ENCODE measurements around the gene CAMK1D. TPM values are rescaled to one million over a fixed set of nuclear protein-coding genes. Genes with fewer than 3 reads are reported as not detected.
A peak's percentile ranks its signal among the peaks of the same experiment; 100 is the strongest.

CAMK1D gene
- total RNA-seq, 3 donors from 2014 or later: 20.6 to 48.5 (median 32.8) TPM

GRCh38 chr10:12319076-12319475, 30.3 kb upstream of the CAMK1D start:
- DNase-seq (no peak), ATAC-seq (no peak)
- intact Hi-C loops (cut with DNase I, micrococcal nuclease): no loop called here
- TF ChIP-seq CTCF (IDR thresholded peaks at IDR 0.05): no peak
- Histone ChIP-seq H3K4me3 (no peak overlapping the region), H3K36me3 (ENCODE audit: low read depth) (no peaks in the 10 kb centered on the region), H3K4me1 (ENCODE audit: low read depth) (no peaks in the 10 kb centered on the region), H3K9me3 (no peaks in the 10 kb centered on the region)

GRCh38 chr10:12320892-12321291, 28.5 kb upstream of the CAMK1D start:
- Histone ChIP-seq H3K4me1 (ENCODE audit: low read depth) (no peaks in the 10 kb centered on the region), H3K9me3 (no peaks in the 10 kb centered on the region), H3K4me3 (no peak overlapping the region), H3K36me3 (ENCODE audit: low read depth) (no peaks in the 10 kb centered on the region)
- DNase-seq (no peak), ATAC-seq (no peak)
- intact Hi-C loops (cut with DNase I, micrococcal nuclease): no loop called here
- no peak for TF ChIP-seq CTCF (IDR thresholded peaks at IDR 0.05)

GRCh38 chr10:12321641-12322040, 27.7 kb upstream of the CAMK1D start:
- DNase-seq (peak in 1 of 3 donors; percentile 19), ATAC-seq (peak; percentile 62)
- Histone ChIP-seq H3K4me3 (no peak overlapping the region), H3K4me1 (ENCODE audit: low read depth) (peaks cover 3% of the 10 kb centered on the region), H3K9me3 (no peaks in the 10 kb centered on the region), H3K36me3 (ENCODE audit: low read depth) (no peaks in the 10 kb centered on the region)
- TF ChIP-seq CTCF (IDR thresholded peaks at IDR 0.05): no peak
- intact Hi-C loops (cut with DNase I, micrococcal nuclease): no loop called here

- ATAC-seq (no peak), DNase-seq (no peak)
- no peaks in the 10 kb centered on the region for H3K36me3 ChIP-seq (ENCODE audit: low read depth)
- intact Hi-C loops (cut with DNase I, micrococcal nuclease): no loop called here
- H3K4me1 ChIP-seq (ENCODE audit: low read depth): peaks cover 3% of the 10 kb centered on the region
- no peak for TF ChIP-seq CTCF (IDR thresholded peaks at IDR 0.05)
- H3K4me3 ChIP-seq: no peak overlapping the region
- H3K9me3 ChIP-seq: no peaks in the 10 kb centered on the region
Observed at GRCh38 chr10:12322583-12323131, 26.7 kb upstream of the CAMK1D start.

GRCh38 chr10:12324530-12324929, 24.8 kb upstream of the CAMK1D start:
- ATAC-seq: no peak
- H3K4me3 ChIP-seq: no peak overlapping the region

More at GRCh38 chr10:12324530-12324929, 24.8 kb upstream of the CAMK1D start:
- intact Hi-C loops (cut with DNase I, micrococcal nuclease): no loop called here
- no peak for TF ChIP-seq CTCF (IDR thresholded peaks at IDR 0.05)
- Histone ChIP-seq H3K36me3 (ENCODE audit: low read depth) (no peaks in the 10 kb centered on the region), H3K9me3 (no peaks in the 10 kb centered on the region), H3K4me1 (ENCODE audit: low read depth) (peaks cover 3% of the 10 kb centered on the region)
- no peak for DNase-seq

Measured in mucosa of descending colon (tissue), 3 donors.